Measurements from ENCODE around the gene CTPS2.

Gene CTPS2

GRCh38 chrX:16547644-16548043 lies 164.8 kb downstream of the CTPS2 start:
- DNase-seq = no peak

- DNase-seq = no peak
These were observed 167.5 kb downstream of the CTPS2 start for GRCh38 chrX:16544969-16545368.
